ENCODE results near the gene SCAPER.

The SCAPER gene, protein sequence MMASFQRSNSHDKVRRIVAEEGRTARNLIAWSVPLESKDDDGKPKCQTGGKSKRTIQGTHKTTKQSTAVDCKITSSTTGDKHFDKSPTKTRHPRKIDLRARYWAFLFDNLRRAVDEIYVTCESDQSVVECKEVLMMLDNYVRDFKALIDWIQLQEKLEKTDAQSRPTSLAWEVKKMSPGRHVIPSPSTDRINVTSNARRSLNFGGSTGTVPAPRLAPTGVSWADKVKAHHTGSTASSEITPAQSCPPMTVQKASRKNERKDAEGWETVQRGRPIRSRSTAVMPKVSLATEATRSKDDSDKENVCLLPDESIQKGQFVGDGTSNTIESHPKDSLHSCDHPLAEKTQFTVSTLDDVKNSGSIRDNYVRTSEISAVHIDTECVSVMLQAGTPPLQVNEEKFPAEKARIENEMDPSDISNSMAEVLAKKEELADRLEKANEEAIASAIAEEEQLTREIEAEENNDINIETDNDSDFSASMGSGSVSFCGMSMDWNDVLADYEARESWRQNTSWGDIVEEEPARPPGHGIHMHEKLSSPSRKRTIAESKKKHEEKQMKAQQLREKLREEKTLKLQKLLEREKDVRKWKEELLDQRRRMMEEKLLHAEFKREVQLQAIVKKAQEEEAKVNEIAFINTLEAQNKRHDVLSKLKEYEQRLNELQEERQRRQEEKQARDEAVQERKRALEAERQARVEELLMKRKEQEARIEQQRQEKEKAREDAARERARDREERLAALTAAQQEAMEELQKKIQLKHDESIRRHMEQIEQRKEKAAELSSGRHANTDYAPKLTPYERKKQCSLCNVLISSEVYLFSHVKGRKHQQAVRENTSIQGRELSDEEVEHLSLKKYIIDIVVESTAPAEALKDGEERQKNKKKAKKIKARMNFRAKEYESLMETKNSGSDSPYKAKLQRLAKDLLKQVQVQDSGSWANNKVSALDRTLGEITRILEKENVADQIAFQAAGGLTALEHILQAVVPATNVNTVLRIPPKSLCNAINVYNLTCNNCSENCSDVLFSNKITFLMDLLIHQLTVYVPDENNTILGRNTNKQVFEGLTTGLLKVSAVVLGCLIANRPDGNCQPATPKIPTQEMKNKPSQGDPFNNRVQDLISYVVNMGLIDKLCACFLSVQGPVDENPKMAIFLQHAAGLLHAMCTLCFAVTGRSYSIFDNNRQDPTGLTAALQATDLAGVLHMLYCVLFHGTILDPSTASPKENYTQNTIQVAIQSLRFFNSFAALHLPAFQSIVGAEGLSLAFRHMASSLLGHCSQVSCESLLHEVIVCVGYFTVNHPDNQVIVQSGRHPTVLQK (N-terminal part only)

DNA sequence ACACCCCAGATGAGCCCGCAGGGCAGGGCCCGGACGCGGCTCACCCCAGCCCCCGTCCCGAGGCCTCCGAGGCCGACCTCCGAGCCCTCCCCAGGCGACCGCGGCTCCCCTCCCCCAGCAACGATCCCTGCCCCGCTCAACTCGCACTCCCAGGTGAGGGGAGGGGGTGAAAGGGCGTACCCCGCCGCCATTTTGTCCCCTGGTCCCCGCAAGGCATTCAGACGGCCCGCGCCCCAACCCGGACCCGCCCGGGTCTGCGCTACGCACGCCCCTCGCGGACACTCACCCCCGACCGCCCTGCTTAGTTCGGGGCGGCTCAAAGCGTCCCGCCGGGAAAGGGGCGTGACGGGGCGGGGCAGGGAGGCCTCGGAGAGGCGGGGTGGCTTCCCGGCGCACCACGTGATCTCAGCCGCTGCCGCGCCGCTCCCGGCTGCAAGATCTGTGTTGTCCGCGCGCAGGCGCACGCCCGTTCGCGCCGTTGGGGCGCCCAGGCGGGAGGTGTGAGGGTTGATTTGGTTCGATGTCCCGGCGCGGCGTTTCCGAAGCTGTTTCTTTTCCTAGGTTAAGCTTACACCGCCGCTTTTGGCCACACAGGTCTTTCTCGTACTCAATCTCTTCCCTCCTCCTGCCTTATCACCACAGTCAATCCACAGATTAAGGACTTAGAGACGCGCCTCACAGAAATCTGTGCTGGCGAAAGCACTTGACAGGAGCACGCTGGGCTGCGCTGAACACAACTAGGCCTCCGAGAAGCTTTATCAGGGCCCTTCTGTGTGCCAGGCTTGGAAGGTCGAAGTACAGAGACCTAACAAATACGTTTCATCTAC, at the start of gene SCAPER:
Gene SCAPER (minus strand): TSS at position 328 of the 827 bp plus-strand sequence. CDS start 21,523 bp downstream, outside the sequence.
- DNase-seq (ENCODE audit: low read depth): peak; percentile 80

DNA sequence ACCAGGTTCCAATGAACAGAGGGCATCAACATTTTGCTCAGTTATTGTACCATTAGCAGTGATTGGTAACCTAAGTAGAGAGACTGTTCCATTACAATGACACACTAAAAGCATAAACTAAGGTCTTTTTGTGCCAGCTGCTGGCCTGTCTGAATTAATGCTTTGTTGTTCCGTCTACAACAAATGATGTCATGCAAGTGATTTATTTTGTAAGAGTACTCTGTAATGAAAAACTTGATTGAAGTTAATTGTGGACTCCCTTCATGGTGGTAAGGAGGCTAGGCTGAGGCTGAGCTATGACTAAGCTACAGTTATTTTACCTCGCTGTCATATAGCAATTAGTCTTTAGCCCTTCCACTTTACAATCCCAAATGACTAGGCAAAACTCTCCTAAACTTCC, 49.6 kb upstream of the SCAPER start:
- DNase-seq (ENCODE audit: low read depth): no peak

DNA sequence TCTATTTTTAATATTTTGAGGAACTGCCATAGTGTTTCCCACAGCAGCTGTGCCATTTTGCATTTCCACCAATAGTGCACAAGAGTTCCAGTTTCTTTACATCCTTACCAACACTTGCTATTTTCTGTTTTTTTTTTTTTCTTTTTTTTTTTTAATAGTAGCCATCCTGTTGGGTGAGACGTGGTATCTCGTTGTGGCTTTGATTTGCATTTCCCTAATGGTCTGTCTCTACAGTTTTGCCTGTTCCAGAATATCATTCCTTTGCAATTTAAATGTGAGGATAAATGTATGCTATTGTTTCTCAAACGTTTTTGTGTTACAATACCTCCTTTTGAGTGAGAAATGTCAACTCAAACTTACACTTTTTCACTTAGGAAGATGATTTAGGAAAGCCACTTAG, 48.8 kb upstream of the SCAPER start:
- no peak for DNase-seq (ENCODE audit: low read depth)

DNA sequence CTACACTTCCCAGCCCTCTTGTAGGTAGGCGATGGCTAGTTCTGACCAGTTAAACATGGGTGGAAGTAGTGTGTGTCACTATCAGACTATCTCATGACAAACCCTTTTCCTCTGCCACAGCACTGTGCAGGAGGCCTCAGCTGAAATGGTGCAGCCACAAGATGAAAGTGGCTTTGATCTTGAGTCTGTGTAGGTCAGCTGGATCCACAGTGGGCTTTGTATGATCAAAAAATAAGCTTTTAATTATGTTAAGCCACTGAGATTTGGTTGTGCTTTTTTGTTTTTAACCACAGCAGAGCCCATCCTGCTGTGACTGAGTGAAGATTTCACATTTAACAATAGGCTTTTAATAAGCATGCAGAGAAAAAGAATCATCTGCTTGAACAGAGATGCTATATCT, 46.1 kb upstream of the SCAPER start:
- no peak for DNase-seq (ENCODE audit: low read depth)

DNA sequence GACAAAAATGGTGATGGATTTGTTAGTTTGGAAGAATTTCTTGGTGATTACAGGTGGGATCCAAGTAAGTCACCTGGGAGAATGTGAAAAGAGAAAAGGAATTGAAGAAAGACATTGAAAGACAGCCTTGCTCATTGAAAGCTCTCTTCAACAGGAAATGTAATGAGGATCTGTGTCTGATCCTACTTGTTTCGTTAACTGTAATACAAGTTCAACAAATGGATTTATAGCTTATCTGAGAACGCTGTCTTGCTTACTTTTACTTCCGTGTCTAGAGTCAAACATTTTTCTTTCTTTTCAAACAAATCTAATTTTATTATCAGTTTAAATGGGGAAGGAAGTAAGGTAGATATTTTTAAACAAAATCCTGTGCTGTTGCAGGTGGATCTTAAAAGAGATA, 42.3 kb upstream of the SCAPER start:
- DNase-seq (ENCODE audit: low read depth): no peak

DNA sequence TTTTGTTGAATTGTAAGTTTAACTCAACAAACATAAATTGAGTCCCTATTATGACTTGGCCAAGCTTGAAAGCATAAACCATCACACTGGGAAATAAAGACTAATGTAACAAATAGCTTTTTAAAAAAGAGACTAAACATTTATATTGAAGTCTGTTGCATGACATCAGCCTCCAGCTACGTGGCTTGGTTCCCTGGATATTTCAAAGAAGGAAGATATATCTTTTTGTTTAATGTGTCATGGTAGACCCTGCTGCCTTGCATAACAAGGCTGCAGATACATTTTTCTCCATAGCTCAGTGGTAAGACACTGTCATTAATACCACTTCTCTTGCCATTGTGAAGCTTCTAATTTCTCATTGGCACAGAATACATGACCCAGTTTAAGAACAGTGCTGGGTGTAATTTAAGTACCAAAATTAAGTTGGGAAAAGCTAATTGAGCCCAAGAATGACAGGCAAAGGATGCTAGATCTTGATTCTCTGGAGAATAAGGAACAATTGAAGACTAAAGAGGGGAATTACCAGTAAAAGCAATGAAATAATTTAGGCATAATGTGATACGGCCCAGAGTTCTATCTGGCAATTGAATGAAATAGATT, 40.5 kb upstream of the SCAPER start:
- no peak for DNase-seq (ENCODE audit: low read depth)

DNA sequence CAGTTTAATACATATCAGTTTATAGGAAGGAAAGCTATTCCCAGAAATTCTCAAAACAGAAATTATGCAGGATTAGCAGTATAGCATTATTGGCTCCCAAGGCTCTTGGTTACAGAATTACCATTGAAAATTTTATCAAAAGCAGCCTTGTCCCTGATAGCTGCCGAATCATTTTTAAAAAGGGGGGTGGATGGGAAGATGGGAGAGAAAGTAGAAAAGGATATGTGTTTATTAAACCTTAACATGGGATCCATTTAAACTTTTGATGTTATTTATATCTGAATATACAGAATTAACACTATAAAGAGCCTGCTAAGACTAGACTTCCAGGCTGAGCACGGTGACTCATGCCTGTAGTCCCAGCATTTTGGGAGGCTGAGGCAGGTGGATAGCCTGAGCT, 37.2 kb upstream of the SCAPER start:
- DNase-seq (ENCODE audit: low read depth): no peak

DNA sequence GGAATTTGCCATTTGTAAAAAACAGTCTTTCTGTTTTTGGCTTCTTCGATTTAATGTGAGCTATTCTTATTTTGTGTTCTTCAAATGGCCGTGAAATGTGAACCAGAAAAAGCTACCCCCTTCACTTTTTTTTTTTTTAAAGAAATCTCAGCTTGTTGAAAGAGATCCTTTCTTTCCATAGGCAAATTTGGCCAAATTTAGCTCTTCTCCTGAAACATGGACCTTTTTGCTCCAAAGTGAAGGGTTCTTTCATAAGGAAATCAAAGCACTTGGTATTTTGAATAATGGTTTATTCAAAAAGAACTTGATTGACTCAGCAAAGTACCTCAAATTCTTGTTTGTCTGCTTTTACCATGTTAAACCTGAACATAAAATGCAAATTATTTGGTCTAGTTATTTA, 36.5 kb upstream of the SCAPER start:
- DNase-seq (ENCODE audit: low read depth): no peak

DNA sequence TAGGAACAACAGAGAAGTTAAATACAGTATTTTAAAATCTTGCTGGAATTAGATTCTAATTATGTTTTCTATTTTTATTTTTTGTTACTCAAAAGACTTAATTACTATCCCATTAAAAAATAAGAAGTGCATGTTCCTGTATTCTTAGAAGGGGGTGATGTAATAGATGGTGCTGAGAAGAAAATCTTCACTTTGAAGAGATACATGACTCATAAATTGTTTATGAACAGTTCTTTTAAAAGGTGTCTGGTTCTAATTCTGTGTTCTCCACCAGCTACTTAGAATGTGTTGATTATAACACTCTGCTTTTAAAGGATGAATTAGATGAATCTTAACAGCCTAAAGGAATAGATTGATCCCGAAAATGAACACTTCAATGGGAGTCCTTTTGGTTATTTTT, 34.6 kb upstream of the SCAPER start:
- no peak for DNase-seq (ENCODE audit: low read depth)

DNA sequence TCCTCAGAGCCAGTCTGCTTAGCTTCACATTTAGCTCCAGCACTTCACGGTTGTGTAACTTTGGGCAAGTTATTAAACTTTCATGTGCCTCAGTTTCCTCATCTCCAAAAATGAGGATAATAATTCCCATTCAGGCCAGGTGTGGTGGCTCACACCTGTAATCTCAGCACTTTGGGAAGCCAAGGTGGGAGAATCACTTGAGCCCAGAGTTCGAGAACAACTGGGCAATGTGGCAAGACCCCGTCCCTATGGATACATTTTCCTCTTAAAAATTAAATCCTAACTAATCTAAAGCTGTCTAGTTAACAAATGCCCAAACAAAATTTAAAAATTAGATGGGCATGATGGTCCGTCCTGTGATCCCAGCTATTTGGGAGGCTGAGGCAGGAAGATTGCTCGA, 33.6 kb upstream of the SCAPER start:
- no peak for DNase-seq (ENCODE audit: low read depth)

DNA sequence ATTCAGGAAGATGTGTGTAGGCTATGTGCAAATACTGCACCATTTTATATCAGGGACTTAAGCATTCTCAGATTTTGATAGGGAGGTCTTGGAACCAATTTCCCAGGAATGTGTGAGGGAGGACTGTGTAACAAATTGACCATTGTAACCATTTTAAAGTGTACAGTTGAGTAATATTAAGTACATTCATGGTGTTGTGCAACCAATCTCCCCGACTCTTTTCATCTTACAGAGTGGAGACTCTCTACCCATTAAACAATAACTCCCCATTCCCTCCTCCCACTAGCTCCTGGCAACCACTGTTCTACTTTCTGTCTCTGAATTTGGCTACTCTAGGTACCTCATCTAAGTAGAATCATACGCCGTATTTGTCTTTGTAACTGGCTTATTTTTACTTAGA, 31.5 kb upstream of the SCAPER start:
- no peak for DNase-seq (ENCODE audit: low read depth)

DNA sequence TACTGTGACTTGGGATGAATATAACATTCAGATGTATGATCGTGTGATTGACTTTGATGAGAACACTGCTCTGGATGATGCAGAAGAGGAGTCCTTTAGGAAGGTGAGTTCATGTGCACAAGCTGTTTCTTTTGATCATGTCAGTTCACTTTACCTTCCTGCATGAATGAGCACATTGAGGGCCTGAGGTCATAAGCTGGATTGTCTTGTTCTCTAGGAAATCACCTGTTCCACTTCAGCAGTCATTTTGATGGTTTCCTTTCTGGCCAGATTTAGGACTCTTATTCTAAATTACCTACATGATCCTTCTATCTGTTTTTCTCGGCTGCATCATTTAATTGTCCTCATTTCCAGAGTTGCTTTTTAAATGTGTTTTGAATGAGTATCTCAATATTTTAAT, 30.5 kb upstream of the SCAPER start:
- no peak for DNase-seq (ENCODE audit: low read depth)

DNA sequence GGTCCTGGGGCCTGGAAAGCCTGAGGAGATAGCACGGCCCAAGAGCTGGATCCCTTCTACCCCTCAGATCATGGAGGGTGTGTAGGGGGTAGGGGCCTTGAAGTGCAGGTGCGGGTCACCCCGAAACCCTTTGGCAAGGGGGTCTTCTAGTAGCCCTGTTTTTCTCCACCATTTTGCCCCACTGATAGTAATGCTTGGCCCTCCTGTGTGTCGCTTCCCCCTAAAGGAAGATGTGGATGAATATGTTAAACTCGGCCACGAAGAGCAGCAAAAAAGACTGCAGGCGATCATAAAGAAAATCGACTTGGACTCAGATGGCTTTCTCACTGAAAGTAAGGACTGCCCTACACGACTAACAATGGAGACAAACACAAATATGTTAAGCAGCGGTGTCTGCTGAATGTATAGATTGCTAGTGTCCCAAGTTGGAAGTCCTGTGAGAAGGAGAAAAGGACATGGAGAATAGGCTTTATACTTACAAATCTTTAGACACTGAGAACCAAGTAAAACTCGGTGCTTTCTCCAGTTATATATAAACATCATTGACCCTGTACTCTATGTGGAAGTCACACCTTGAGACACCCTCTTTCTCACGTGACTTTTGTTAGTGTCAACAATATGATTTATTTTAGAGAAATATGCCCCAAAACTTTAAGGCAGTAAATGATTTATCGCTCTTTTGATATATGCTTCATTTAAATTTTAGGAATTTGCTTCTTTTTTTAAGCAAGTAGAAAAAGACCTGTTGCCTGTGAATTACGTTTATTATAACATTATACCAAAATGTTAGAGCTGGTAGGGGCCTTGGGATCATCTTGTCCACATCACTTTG, 27.2 kb upstream of the SCAPER start:
- DNase-seq (ENCODE audit: low read depth): no peak

DNA sequence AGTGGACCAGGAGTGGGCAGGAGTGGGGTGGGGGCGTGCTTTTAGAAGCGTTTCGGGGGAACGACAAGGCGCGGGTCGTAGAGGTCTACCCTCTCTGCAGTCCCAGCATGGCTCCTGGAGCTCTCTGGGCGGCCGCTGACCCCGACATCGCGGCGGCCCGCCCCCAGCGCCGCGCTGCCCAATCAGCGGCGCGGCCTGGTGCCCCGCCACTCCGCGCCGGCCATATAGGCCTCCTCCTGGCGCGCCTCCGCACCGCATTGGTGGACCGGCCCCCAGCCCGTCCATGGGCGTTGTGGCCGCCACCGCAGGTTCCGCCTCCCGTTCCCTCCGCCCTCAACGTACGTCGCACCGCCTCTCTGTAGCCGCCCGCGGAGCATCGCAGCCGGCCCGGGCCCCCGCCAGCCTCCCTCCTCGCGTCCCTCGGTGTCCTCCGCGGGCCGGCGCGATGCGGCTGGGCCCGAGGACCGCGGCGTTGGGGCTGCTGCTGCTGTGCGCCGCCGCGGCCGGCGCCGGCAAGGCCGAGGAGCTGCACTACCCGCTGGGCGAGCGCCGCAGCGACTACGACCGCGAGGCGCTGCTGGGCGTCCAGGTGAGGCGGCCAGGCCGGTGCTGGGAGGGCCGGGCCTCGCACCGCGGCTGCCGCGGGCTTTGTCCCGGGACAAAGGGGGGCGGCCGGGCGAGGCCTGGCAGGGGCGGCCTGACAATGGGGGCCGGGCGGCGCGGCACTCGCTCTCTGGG, 26.4 kb upstream of the SCAPER start, which contains the start of gene RCN2:
Gene RCN2 (plus strand): TSS at position 353 of the 738 bp plus-strand sequence. CDS start 93 bp downstream, at position 446.
- DNase-seq (ENCODE audit: low read depth): peak; percentile 95

DNA sequence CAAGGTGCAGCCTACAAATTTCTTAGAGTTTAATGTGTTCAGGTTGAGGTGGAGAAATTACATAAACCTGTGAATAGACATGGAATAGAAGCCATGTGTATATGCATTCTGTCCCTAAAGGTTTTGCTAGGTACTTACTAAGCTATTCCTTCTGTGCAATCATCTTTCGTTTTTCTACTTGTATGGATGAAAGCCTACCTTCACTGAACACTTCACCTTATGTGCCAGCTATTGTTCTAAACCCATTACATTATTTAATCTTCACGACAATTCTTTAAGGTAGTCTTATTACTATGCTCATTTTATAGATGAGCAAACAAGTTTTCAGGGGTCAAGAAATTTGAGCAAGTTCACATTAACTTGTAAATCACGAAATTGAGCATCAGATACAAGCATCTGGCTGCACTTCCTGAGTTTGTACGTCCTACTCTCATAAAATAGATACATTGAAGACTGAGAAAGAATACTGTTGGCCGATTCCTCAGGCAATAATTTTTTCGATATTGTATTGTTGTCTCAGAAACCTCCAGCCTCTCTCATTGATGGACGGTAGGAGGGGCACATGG, 25.8 kb upstream of the SCAPER start:
- no peak for DNase-seq (ENCODE audit: low read depth)

DNA sequence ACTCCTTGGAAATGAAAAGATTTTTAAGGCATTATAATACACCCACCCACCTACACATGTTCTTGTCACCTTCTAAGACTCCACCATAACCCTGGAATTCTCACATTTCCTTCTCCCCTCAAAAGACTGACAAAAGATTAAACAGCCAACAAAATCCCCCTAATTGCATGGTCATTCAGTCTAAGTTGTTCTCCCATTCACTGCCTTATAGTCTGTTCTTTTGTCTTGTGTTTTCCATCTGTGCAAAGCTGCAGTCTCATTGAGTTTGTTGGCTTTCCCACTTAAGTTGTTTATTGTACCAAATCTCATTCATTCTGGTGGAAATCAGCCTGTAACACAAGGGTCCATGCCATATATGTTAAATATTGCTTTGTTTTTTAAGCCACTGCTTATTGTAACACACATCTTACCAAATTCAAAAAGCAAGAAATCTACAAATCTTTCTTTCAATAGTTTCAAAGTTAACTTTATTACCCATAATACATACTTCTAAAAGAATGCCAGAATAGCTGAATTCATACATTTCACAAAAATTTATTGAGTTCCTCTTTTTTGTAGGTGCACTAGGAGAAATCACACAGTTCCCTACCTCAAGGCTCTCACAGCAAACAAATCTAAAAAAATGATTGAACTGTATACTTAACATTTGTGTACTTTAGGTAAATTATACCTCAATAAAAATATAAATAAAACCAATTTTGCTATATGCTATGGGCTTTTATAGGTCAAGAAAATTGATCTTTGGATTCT, 24.0 kb upstream of the SCAPER start:
- DNase-seq (ENCODE audit: low read depth): no peak

DNA sequence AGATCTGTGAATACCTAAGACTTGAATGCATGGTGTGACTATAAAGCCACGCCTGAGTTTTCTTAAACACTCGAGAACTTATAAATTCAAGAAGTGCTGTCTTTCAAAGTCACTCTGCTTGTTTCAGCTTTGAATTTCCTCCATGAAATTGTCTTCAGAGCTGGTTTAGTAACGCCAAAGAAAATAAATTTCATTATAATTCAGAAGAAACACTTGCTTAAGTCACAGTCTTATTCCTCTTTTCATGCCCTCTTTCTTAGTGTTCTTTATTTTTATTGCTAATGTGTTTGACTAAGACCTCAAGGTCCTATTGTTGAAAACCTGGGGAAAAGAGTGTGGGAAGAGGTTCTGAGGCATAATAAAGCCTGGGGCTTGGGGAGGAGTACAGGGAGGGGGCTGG, 23.1 kb upstream of the SCAPER start:
- no peak for DNase-seq (ENCODE audit: low read depth)

DNA sequence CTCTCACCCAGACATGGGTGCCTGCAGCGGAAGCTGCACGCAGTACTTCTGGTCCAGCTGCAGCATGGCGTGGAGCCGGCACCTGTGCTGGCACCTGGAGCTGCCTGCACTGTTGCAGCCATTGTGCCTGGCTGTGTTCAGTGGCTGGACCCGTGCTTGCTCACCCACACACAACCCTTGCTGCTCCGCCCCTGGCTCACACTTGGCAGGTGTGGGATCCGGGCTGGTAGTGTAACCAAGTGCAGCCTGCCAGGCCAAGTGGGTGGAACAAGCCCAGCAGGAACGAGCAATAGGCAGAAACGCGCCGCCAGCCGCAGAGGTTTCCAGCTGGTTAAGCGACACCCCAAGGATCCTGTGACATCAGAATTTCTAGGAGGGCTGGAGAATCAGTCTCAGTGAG, 11.2 kb upstream of the SCAPER start:
- no peak for DNase-seq (ENCODE audit: low read depth)
